GM12872 (cell line): ENCODE measurements around the gene MARCHF2.

Experiments
- CTCF ChIP-seq: IDR thresholded peaks from 3 replicates; pipeline ENCODE4 v1.5.1; 2011; ENCODE audit warnings: low read depth, mild to moderate bottlenecking, low read length, moderate library complexity; ENCODE audit not compliant: insufficient read depth

The MARCHF2 gene

GRCh38 chr19:8412783-8413628, at the start of gene MARCHF2:
Gene MARCHF2 (plus strand): TSS chr19:8413305. CDS start chr19:8421841, 8,536 bp downstream.
- TF ChIP-seq CTCF: peak; percentile 56

- TF ChIP-seq CTCF: no peak
Measured at GRCh38 chr19:8363803-8364771, 49.0 kb upstream of the MARCHF2 start, which contains the start of gene ANGPTL4. Gene ANGPTL4 (plus strand): TSS chr19:8364155. CDS start chr19:8364322, 167 bp downstream.

GRCh38 chr19:8366121-8366581, 47.0 kb upstream of the MARCHF2 start:
- TF ChIP-seq CTCF: no peak

GRCh38 chr19:8366961-8367326, 46.2 kb upstream of the MARCHF2 start:
- TF ChIP-seq CTCF: no peak

GRCh38 chr19:8367327-8368001, 45.6 kb upstream of the MARCHF2 start:
- no peak for TF ChIP-seq CTCF

GRCh38 chr19:8370176-8371010, 42.7 kb upstream of the MARCHF2 start:
- no peak for TF ChIP-seq CTCF
